HepG2 (cell line): ENCODE results near the gene TET2. TPM values are rescaled to one million over a fixed set of nuclear protein-coding genes. Genes with fewer than 3 reads are reported as not detected.

Experiments
- FOXP1 ChIP-seq, 2 experiments: fragments of 450-650 bp in 1 of 2; IDR thresholded peaks; 2 replicates each; pipeline ENCODE4 v1.6.1; 2017 to 2018; ENCODE audit warnings: antibody characterized with exemption in 1 of 2
- GPBP1L1 ChIP-seq: sonication (generic); formaldehyde crosslinking; IDR thresholded peaks from 2 replicates; pipeline ENCODE4 v1.5.0; 2020; ENCODE audit warnings: mild to moderate bottlenecking, missing genetic modification reagents
- KAT2B ChIP-seq: fragments of 150-350 bp; IDR thresholded peaks from 2 replicates; pipeline ENCODE4 v1.6.1; 2014; ENCODE audit warnings: low read depth, low read length, borderline replicate concordance
- MEF2D ChIP-seq: sonication (generic); formaldehyde crosslinking; IDR thresholded peaks from 2 replicates; pipeline ENCODE4 v1.5.1; 2020; ENCODE audit warnings: mild to moderate bottlenecking, missing genetic modification reagents
- MIER3 ChIP-seq: IDR thresholded peaks from 2 replicates; pipeline ENCODE4 v1.6.1; 2016; ENCODE audit warnings: missing compliant biosample characterization, borderline replicate concordance
- MXI1 ChIP-seq: IDR thresholded peaks from 3 replicates; pipeline ENCODE4 v1.6.1; 2012; ENCODE audit warnings: low read depth, low read length, inconsistent platforms, borderline replicate concordance
- NCOA1 ChIP-seq: sonication (generic); formaldehyde crosslinking; IDR thresholded peaks from 2 replicates; pipeline ENCODE4 v1.9.0; 2021; ENCODE audit warnings: missing genetic modification reagents
- SPEN ChIP-seq: sonication (generic); formaldehyde crosslinking; IDR thresholded peaks from 2 replicates; pipeline ENCODE4 v1.5.1; 2020; ENCODE audit warnings: low read depth, mild to moderate bottlenecking, missing genetic modification reagents
- TRIM24 ChIP-seq: sonication (generic); formaldehyde crosslinking; IDR thresholded peaks from 2 replicates; pipeline ENCODE4 v1.8.0; 2022; ENCODE audit warnings: mild to moderate bottlenecking, missing genetic modification reagents
- U2AF2 ChIP-seq: fragments of 200-400 bp; formaldehyde crosslinking; IDR thresholded peaks from 2 replicates; pipeline ENCODE4 v1.6.1; 2017; ENCODE audit warnings: low read depth, mild to moderate bottlenecking, low read length
- XBP1 ChIP-seq: sonication (generic); formaldehyde crosslinking; IDR thresholded peaks from 2 replicates; pipeline ENCODE4 v1.5.0; 2020; ENCODE audit warnings: missing genetic modification reagents
- ZBTB2 ChIP-seq: sonication (generic); formaldehyde crosslinking; IDR thresholded peaks from 2 replicates; pipeline ENCODE4 v1.8.0; 2022; ENCODE audit warnings: low read depth, missing genetic modification reagents
- ZNF205 ChIP-seq: IDR thresholded peaks from 2 replicates; pipeline ENCODE4 v1.6.1; 2018; ENCODE audit warnings: missing biosample characterization, missing genetic modification reagents
- ZNF235 ChIP-seq: sonication (generic); formaldehyde crosslinking; IDR thresholded peaks from 2 replicates; pipeline ENCODE4 v1.8.1; 2023; ENCODE audit warnings: mild to moderate bottlenecking, missing genetic modification reagents, borderline replicate concordance
- ZNF251 ChIP-seq: sonication (generic); formaldehyde crosslinking; IDR thresholded peaks from 2 replicates; pipeline ENCODE4 v1.9.0; 2021; ENCODE audit warnings: mild to moderate bottlenecking, missing genetic modification reagents
- ZNF343 ChIP-seq: sonication (generic); formaldehyde crosslinking; IDR thresholded peaks from 2 replicates; pipeline ENCODE4 v1.4.0; 2020; ENCODE audit warnings: mild to moderate bottlenecking, missing genetic modification reagents
- ZNF607 ChIP-seq: sonication (generic); formaldehyde crosslinking; IDR thresholded peaks from 2 replicates; pipeline ENCODE4 v1.5.1; 2020; ENCODE audit warnings: missing genetic modification reagents, mild to moderate bottlenecking, borderline replicate concordance
- ZSCAN20 ChIP-seq: sonication (generic); formaldehyde crosslinking; IDR thresholded peaks from 2 replicates; pipeline ENCODE4 v1.4.0; 2020; ENCODE audit warnings: missing genetic modification reagents, mild to moderate bottlenecking, borderline replicate concordance
- ZSCAN29 ChIP-seq: sonication (generic); formaldehyde crosslinking; conservative IDR thresholded peaks from 2 replicates; pipeline ENCODE4 v1.4.0; 2020; ENCODE audit warnings: mild to moderate bottlenecking, missing genetic modification reagents
- polyA plus RNA-seq, 8 experiments: library from polyadenylated mRNA; depleted of rRNA in 3 of 8; stranded (reverse) in 7 of 8; unstranded in 1 of 8; fragments of >200 nt; fragmentation: Illumina TruSeq in 4 of 8; extraction: Trizol in 4 of 8; gene quantifications; 2 replicates each; pipeline versions ENCODE4 v1.2.1 to v1.2.3, GENCODE V29; 2011 to 2016; ENCODE audit warnings: low read depth in 4 of 8, missing spikeins in 1 of 8, mixed read lengths in 1 of 8; ENCODE audit not compliant: insufficient read depth in 1 of 8
- total RNA-seq, 5 experiments: library from RNA; depleted of rRNA; stranded (reverse); fragments of >200 nt; fragmentation: Illumina TruSeq; extraction: Trizol; gene quantifications; 2 replicates each; pipeline ENCODE4 v1.2.3, GENCODE V29; 2016; ENCODE audit warnings: low read depth in 1 of 5
- TF ChIP-seq, protein P1 (sequence below): sonication (generic); formaldehyde crosslinking; IDR thresholded peaks from 2 replicates; pipeline ENCODE4 v1.5.1; 2020; ENCODE audit warnings: missing genetic modification reagents, mild to moderate bottlenecking, borderline replicate concordance
- TF ChIP-seq, protein P2 (sequence below): sonication (generic); formaldehyde crosslinking; IDR thresholded peaks from 2 replicates; pipeline ENCODE4 v1.4.0; 2020; ENCODE audit warnings: mild to moderate bottlenecking, missing genetic modification reagents
- TF ChIP-seq, protein P3 (sequence below): sonication (generic); formaldehyde crosslinking; IDR thresholded peaks from 2 replicates; pipeline ENCODE4 v1.5.0; 2020; ENCODE audit warnings: missing genetic modification reagents
- TF ChIP-seq, protein P4 (sequence below): IDR thresholded peaks from 2 replicates; pipeline ENCODE4 v1.6.1; 2012; ENCODE audit warnings: low read depth, low read length, improper control_type of control experiment

Gene TET2
- total and polyA plus RNA-seq, 2 of the 13 experiments (the other 11 are each of a cell fraction or from before 2014, with no cell fraction given), result 4.7 to 4.8 TPM

GRCh38 chr4:105179539-105180401, 33.1 kb downstream of the TET2 start (continued):
- peak; percentile 94 for TF ChIP-seq KAT2B
- peak; percentile 33; the same call in 1 of the 3 replicates for TF ChIP-seq MXI1
- no peak for TF ChIP-seq FOXP1 (IDR thresholded peaks at IDR 0.05)
- TF ChIP-seq FOXP1 (CRISPR knock-in tag; IDR thresholded peaks at IDR 0.05), result no peak
- TF ChIP-seq ZSCAN20 (CRISPR knock-in tag), result no peak
- no peak for TF ChIP-seq XBP1 (CRISPR knock-in tag)
- TF ChIP-seq, protein P1, sequence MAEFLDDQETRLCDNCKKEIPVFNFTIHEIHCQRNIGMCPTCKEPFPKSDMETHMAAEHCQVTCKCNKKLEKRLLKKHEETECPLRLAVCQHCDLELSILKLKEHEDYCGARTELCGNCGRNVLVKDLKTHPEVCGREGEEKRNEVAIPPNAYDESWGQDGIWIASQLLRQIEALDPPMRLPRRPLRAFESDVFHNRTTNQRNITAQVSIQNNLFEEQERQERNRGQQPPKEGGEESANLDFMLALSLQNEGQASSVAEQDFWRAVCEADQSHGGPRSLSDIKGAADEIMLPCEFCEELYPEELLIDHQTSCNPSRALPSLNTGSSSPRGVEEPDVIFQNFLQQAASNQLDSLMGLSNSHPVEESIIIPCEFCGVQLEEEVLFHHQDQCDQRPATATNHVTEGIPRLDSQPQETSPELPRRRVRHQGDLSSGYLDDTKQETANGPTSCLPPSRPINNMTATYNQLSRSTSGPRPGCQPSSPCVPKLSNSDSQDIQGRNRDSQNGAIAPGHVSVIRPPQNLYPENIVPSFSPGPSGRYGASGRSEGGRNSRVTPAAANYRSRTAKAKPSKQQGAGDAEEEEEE (CRISPR knock-in tag), result no peak
- no peak for TF ChIP-seq U2AF2
- no peak for TF ChIP-seq SPEN (CRISPR knock-in tag)
- no peak for TF ChIP-seq MEF2D
- no peak for TF ChIP-seq TRIM24
- TF ChIP-seq, protein P2, sequence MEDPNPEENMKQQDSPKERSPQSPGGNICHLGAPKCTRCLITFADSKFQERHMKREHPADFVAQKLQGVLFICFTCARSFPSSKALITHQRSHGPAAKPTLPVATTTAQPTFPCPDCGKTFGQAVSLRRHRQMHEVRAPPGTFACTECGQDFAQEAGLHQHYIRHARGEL, result no peak
- no peak for TF ChIP-seq GPBP1L1 (CRISPR knock-in tag)
- TF ChIP-seq, protein P3, sequence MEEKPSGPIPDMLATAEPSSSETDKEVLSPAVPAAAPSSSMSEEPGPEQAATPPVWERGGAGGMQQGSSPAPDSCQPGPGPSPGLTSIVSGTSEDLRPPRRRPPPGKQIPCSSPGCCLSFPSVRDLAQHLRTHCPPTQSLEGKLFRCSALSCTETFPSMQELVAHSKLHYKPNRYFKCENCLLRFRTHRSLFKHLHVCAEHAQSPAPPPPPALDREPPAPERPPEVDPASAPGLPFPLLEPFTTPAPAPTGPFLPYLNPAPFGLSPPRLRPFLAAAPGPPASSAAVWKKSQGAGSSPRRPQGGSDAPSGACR (CRISPR knock-in tag), result no peak
- no peak for TF ChIP-seq NCOA1
- TF ChIP-seq ZNF205 (CRISPR knock-in tag), result no peak
- TF ChIP-seq ZNF251, result no peak
- TF ChIP-seq MIER3 (CRISPR knock-in tag), result no peak
- TF ChIP-seq ZNF343 (CRISPR knock-in tag), result no peak
- TF ChIP-seq ZSCAN29 (CRISPR knock-in tag), result no peak
- TF ChIP-seq, protein P4, sequence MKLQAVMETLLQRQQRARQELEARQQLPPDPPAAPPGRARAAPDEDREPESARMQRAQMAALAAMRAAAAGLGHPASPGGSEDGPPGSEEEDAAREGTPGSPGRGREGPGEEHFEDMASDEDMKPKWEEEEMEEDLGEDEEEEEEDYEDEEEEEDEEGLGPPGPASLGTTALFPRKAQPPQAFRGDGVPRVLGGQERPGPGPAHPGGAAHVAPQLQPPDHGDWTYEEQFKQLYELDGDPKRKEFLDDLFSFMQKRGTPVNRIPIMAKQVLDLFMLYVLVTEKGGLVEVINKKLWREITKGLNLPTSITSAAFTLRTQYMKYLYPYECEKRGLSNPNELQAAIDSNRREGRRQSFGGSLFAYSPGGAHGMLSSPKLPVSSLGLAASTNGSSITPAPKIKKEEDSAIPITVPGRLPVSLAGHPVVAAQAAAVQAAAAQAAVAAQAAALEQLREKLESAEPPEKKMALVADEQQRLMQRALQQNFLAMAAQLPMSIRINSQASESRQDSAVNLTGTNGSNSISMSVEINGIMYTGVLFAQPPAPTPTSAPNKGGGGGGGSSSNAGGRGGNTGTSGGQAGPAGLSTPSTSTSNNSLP, result 0 out of 2 replicates have a peak, but pooled peaks have one; percentile 3
- no peak for TF ChIP-seq ZNF235 (CRISPR knock-in tag)
- TF ChIP-seq ZNF607, result no peak
- no peak for TF ChIP-seq ZBTB2 (CRISPR knock-in tag)
